DOHH2 (cell line): ENCODE data around the gene KLHL28.

ENCODE experiments used
- CTCF ChIP-seq: fragments of 200-600 bp; sonication (generic); IDR thresholded peaks from one replicate; pipeline ENCODE4 v1.5.1; 2014; ENCODE audit warnings: antibody characterized with exemption, mild to moderate bottlenecking, low read depth, low read length; ENCODE audit not compliant: poor library complexity, severe bottlenecking
- EZH2phosphoT487 ChIP-seq: fragments of 200-600 bp; sonication (generic); IDR thresholded peaks from 2 replicates; pipeline ENCODE4 v1.6.1; 2017; ENCODE audit warnings: borderline replicate concordance, mild to moderate bottlenecking, antibody characterized with exemption, low read length, moderate library complexity, mixed read lengths

GRCh38 chr14:45003924-45004323 is 42.2 kb upstream of the KLHL28 start:
- TF ChIP-seq CTCF (no peak), EZH2phosphoT487 (no peak)
